Gastrocnemius medialis (tissue), 4 donors: Measurements from ENCODE around the gene SLC22A15.

Experiments
- POLR2A ChIP-seq, 2 donors: fragments of 450-650 bp; IDR thresholded peaks; one replicate each; pipeline ENCODE4 v1.6.1; 2017; ENCODE audit warnings: antibody characterized with exemption in 2 of 2, mild to moderate bottlenecking in 2 of 2, moderate library complexity in 2 of 2
- TF ChIP-seq, protein P1 (sequence below), 5 experiments: fragments of 450-650 bp in 3 of 5; fragments of 200-600 bp in 2 of 5; sonication (generic) in 2 of 5; IDR thresholded peaks in 4 of 5; conservative IDR thresholded peaks in 1 of 5; 1 replicate in 4 of 5; 2 replicates in 1 of 5; pipeline ENCODE4 v1.5.1; 2016 to 2019; ENCODE audit warnings: antibody characterized with exemption in 5 of 5, mild to moderate bottlenecking in 3 of 5, moderate library complexity in 3 of 5

DNA sequence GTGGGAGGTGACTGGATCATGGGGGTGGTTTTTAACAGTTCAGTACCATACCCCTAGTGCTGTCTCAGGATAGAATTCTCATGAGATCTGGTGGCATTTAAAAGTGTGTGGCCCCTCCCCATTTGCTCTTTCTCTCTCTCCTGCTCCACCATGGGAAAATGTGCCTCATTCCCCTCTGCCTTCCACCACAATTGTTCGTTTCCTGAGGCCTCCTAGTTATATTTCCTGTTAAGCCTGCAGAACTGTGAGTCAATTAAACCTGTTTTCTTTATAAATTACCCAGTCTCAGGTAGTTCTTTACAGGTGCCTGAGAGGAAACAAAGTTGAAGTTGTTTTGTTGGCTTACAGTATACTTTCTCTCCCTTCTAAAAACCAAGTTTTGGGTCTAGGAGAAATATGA is 23.1 kb upstream of the SLC22A15 start:
- TF ChIP-seq, protein P1, sequence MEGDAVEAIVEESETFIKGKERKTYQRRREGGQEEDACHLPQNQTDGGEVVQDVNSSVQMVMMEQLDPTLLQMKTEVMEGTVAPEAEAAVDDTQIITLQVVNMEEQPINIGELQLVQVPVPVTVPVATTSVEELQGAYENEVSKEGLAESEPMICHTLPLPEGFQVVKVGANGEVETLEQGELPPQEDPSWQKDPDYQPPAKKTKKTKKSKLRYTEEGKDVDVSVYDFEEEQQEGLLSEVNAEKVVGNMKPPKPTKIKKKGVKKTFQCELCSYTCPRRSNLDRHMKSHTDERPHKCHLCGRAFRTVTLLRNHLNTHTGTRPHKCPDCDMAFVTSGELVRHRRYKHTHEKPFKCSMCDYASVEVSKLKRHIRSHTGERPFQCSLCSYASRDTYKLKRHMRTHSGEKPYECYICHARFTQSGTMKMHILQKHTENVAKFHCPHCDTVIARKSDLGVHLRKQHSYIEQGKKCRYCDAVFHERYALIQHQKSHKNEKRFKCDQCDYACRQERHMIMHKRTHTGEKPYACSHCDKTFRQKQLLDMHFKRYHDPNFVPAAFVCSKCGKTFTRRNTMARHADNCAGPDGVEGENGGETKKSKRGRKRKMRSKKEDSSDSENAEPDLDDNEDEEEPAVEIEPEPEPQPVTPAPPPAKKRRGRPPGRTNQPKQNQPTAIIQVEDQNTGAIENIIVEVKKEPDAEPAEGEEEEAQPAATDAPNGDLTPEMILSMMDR (IDR thresholded peaks at IDR 0.05 in 4 of 5, conservative IDR thresholded peaks at IDR 0.05 in 1 of 5), result no peak
- TF ChIP-seq POLR2A (IDR thresholded peaks at IDR 0.05), result no peak
